Naive B cell (primary cell): Measurements from ENCODE around the gene MSRB2. TPM values are rescaled to one million over a fixed set of nuclear protein-coding genes. Genes with fewer than 3 reads are reported as not detected.

Source experiments
- ATAC-seq, 2 donors: fragments of 150-1000 bp; cut with Tn5 transposase; 2 replicates each; pipeline ENCODE4 v1.10.0; 2021; ENCODE audit warnings: low read depth in 2 of 2, mild to moderate bottlenecking in 2 of 2, moderate library complexity in 2 of 2
- DNase-seq: peaks from one replicate; pipeline ENCODE4 v3.0.0; 2022
- H3K27ac Mint-ChIP-seq, 6 donors: one replicate each; pipeline ENCODE4 v1.8.0; 2020 to 2022; ENCODE audit warnings: mild to moderate bottlenecking in 6 of 6, mixed read lengths in 6 of 6, moderate library complexity in 5 of 6, inconsistent platforms in 2 of 6
- H3K27me3 Mint-ChIP-seq, 3 donors: one replicate each; pipeline ENCODE4 v1.8.0; 2021 to 2022; ENCODE audit warnings: mixed read lengths in 3 of 3, mild to moderate bottlenecking in 1 of 3
- H3K36me3 Mint-ChIP-seq, 2 donors: one replicate each; pipeline ENCODE4 v1.8.0; 2020 to 2022; ENCODE audit warnings: mixed read lengths in 2 of 2, inconsistent platforms in 1 of 2, mild to moderate bottlenecking in 1 of 2
- H3K4me1 Mint-ChIP-seq, 3 donors: one replicate each; pipeline ENCODE4 v1.8.0; 2020 to 2022; ENCODE audit warnings: mixed read lengths in 3 of 3, inconsistent platforms in 1 of 3, mild to moderate bottlenecking in 1 of 3, moderate library complexity in 1 of 3
- H3K4me3 Mint-ChIP-seq, 8 donors: one replicate each; pipeline ENCODE4 v1.8.0; 2020 to 2022; ENCODE audit warnings: mild to moderate bottlenecking in 8 of 8, mixed read lengths in 8 of 8, moderate library complexity in 8 of 8, inconsistent platforms in 2 of 8
- H3K9me3 Mint-ChIP-seq, 7 donors: one replicate each; pipeline ENCODE4 v1.8.0; 2020 to 2022; ENCODE audit warnings: mixed read lengths in 7 of 7, mild to moderate bottlenecking in 5 of 7, inconsistent platforms in 2 of 7, moderate library complexity in 1 of 7
- polyA plus RNA-seq, 6 donors: library from polyadenylated mRNA; unstranded; fragments of 300-500 nt; fragmentation: Illumina TruSeq; gene quantifications; one replicate each; pipeline ENCODE4 v1.2.3, GENCODE V29; 2021; ENCODE audit warnings: low read depth in 6 of 6

Gene MSRB2
- polyA plus RNA-seq, 6 donors from 2014 or later: 2.2 to 5.3 (median 3.1) TPM

- no peak for ATAC-seq
- no peak overlapping the region for H3K4me3 Mint-ChIP-seq
- H3K27ac Mint-ChIP-seq: no peak overlapping the region
- no peaks in the 10 kb centered on the region for H3K36me3 Mint-ChIP-seq
- DNase-seq: no peak
- H3K27me3 Mint-ChIP-seq: peaks cover 0 to 18% (median 8%) of the 10 kb centered on the region in 3 donors
- H3K4me1 Mint-ChIP-seq: no peaks in the 10 kb centered on the region
- H3K9me3 Mint-ChIP-seq: peaks cover 0 to 2% (median 0%) of the 10 kb centered on the region in 7 donors
Observed at GRCh38 chr10:23150091-23150490, 54.7 kb downstream of the MSRB2 start.

- peaks cover 0 to 18% (median 13%) of the 10 kb centered on the region in 3 donors for H3K27me3 Mint-ChIP-seq
- no peaks in the 10 kb centered on the region for H3K4me1 Mint-ChIP-seq
- no peak overlapping the region for H3K4me3 Mint-ChIP-seq
- no peaks in the 10 kb centered on the region for H3K36me3 Mint-ChIP-seq
- no peak overlapping the region for H3K27ac Mint-ChIP-seq
- DNase-seq (no peak), ATAC-seq (no peak)
- peaks cover 0 to 3% (median 0%) of the 10 kb centered on the region in 7 donors for H3K9me3 Mint-ChIP-seq
Observed at GRCh38 chr10:23150610-23151009, 55.2 kb downstream of the MSRB2 start.

- ATAC-seq: no peak
- Mint-ChIP-seq H3K9me3 (peaks cover 0 to 3% (median 0%) of the 10 kb centered on the region in 7 donors), H3K27ac (no peak overlapping the region), H3K4me3 (no peak overlapping the region), H3K36me3 (no peaks in the 10 kb centered on the region), H3K4me1 (no peaks in the 10 kb centered on the region), H3K27me3 (peaks cover 0 to 22% (median 17%) of the 10 kb centered on the region in 3 donors)
- no peak for DNase-seq
Observed at GRCh38 chr10:23151071-23151470, 55.7 kb downstream of the MSRB2 start.

DNA sequence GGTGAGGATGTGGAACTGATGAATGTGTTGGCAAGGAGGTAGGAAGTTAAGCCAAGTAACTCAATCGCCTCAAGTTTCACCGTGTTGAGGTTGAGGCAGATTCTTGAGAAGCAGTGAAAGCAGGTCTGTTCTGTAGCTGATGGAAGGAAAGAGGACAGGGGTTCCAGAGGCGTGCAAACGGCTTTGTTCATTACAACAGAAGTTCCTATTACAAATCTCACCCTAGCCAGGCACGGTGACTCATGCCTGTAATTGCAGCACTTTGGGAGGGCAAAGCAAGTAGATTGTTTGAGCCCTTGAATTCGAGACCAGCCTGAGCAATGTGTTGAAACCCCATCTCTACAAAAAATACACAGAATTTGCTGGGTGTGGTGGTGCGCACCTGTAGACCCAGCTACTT is 59.8 kb downstream of the MSRB2 start:
- no peak overlapping the region for H3K27ac Mint-ChIP-seq
- no peak for DNase-seq
- H3K4me1 Mint-ChIP-seq: peaks cover 0 to 4% (median 0%) of the 10 kb centered on the region in 3 donors
- no peaks in the 10 kb centered on the region for H3K36me3 Mint-ChIP-seq
- ATAC-seq: no peak
- peaks cover 11 to 43% (median 36%) of the 10 kb centered on the region in 3 donors for H3K27me3 Mint-ChIP-seq
- H3K9me3 Mint-ChIP-seq: peaks cover 0 to 3% (median 0%) of the 10 kb centered on the region in 7 donors
- no peak overlapping the region for H3K4me3 Mint-ChIP-seq

GRCh38 chr10:23156447-23157150 is 61.2 kb downstream of the MSRB2 start:
- DNase-seq (no peak), ATAC-seq (no peak)
- Mint-ChIP-seq H3K36me3 (no peaks in the 10 kb centered on the region), H3K4me3 (no peak overlapping the region), H3K9me3 (peaks cover 0 to 3% (median 0%) of the 10 kb centered on the region in 7 donors), H3K27me3 (peaks cover 22 to 47% (median 44%) of the 10 kb centered on the region in 3 donors), H3K27ac (peak overlapping the region in 1 of 6 donors; percentile 70), H3K4me1 (peaks cover 0 to 4% (median 0%) of the 10 kb centered on the region in 3 donors)

GRCh38 chr10:23157239-23157681 is 61.9 kb downstream of the MSRB2 start:
- ATAC-seq: no peak
- peak overlapping the region in 1 of 6 donors; percentile 47 for H3K27ac Mint-ChIP-seq
- H3K9me3 Mint-ChIP-seq: peaks cover 0 to 3% (median 0%) of the 10 kb centered on the region in 7 donors
- H3K4me1 Mint-ChIP-seq: peaks cover 0 to 4% (median 0%) of the 10 kb centered on the region in 3 donors
- no peak for DNase-seq
- no peak overlapping the region for H3K4me3 Mint-ChIP-seq
- H3K36me3 Mint-ChIP-seq: no peaks in the 10 kb centered on the region
- peaks cover 22 to 47% (median 44%) of the 10 kb centered on the region in 3 donors for H3K27me3 Mint-ChIP-seq

- DNase-seq: peak; percentile 7
- Mint-ChIP-seq H3K27me3 (peaks cover 22 to 47% (median 44%) of the 10 kb centered on the region in 3 donors), H3K4me3 (no peak overlapping the region)
Observed at GRCh38 chr10:23157691-23158369, 62.5 kb downstream of the MSRB2 start.

GRCh38 chr10:23158370-23158769 is 63.0 kb downstream of the MSRB2 start:
- H3K27ac Mint-ChIP-seq: no peak overlapping the region
- H3K4me3 Mint-ChIP-seq: no peak overlapping the region
- H3K27me3 Mint-ChIP-seq: peaks cover 22 to 47% (median 44%) of the 10 kb centered on the region in 3 donors
- H3K4me1 Mint-ChIP-seq: peaks cover 0 to 4% (median 0%) of the 10 kb centered on the region in 3 donors
- ATAC-seq: peak; percentile 45 to 54
- peak; percentile 21 for DNase-seq
- peaks cover 0 to 3% (median 0%) of the 10 kb centered on the region in 7 donors for H3K9me3 Mint-ChIP-seq
- H3K36me3 Mint-ChIP-seq: no peaks in the 10 kb centered on the region

More at GRCh38 chr10:23157691-23158369, 62.5 kb downstream of the MSRB2 start:
- peaks cover 0 to 3% (median 0%) of the 10 kb centered on the region in 7 donors for H3K9me3 Mint-ChIP-seq
- H3K4me1 Mint-ChIP-seq: peaks cover 0 to 4% (median 0%) of the 10 kb centered on the region in 3 donors
- peak in 1 of 2 donors; percentile 39 for ATAC-seq
- H3K27ac Mint-ChIP-seq: no peak overlapping the region
- H3K36me3 Mint-ChIP-seq: no peaks in the 10 kb centered on the region

DNA sequence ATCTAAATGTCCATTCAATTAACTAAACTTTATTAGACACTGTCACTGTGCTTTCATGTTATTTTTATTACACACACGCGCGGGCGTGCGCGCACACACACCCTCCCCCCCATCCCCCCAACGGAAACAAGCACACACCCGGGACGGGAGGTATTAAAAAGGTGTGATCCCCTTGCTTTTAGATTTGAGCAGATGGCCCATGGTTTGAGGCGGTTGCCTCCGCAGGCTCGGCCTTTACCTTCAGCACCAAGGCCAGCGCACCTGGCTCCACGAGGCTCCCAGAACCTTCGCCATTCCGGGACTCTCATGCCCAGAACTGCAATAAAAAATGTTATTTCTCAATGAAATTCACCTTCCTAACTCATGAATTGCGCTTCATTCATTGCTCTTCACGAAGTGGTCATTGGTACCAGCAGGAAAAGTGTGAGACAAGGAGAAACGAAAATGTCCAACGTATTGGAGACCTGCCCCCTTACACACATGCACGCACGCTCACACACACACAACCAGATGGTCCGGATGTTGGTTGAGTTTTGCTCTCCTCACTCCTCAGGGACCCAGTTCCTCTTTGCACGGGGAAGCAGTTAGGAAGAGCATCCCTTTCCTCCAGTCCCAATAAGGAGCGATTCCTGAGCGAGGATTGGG is 76.0 kb downstream of the MSRB2 start:
- DNase-seq: no peak
- ATAC-seq: no peak
- no peaks in the 10 kb centered on the region for H3K36me3 Mint-ChIP-seq
- H3K4me3 Mint-ChIP-seq: no peak overlapping the region
- peaks cover 57 to 81% (median 67%) of the 10 kb centered on the region in 3 donors for H3K27me3 Mint-ChIP-seq
- H3K27ac Mint-ChIP-seq: no peak overlapping the region
- peaks cover 0 to 6% (median 4%) of the 10 kb centered on the region in 3 donors for H3K4me1 Mint-ChIP-seq
- H3K9me3 Mint-ChIP-seq: peaks cover 0 to 12% (median 0%) of the 10 kb centered on the region in 7 donors

Other genes starting within 250 kb of the MSRB2 start
- gene ARMC3, start 167.5 kb upstream of the MSRB2 start, polyA plus RNA-seq: not detected
- not detected for gene PTF1A, start 96.7 kb downstream of the MSRB2 start, polyA plus RNA-seq
- not detected for gene C10orf67, start 249.2 kb downstream of the MSRB2 start, polyA plus RNA-seq